Smooth muscle cell (in vitro differentiated cells): ENCODE measurements around the gene WRNIP1. TPM values are rescaled to one million over a fixed set of nuclear protein-coding genes. Genes with fewer than 3 reads are reported as not detected.

Source experiments
- DNase-seq: peaks from one replicate; lab custom pipeline; 2025; ENCODE audit not compliant: unreplicated experiment; lab: John Stamatoyannopoulos, UW
- H2AFZ ChIP-seq: fragments of 200-600 bp; sonication (generic); 2 replicates; pipeline ENCODE4 v1.6.0; 2016; ENCODE audit warnings: antibody characterized with exemption, low read depth, mild to moderate bottlenecking
- H3F3A ChIP-seq: fragments of 200-600 bp; sonication (generic); 2 replicates; pipeline ENCODE4 v1.6.0; 2017; ENCODE audit warnings: antibody characterized with exemption, low read depth
- H3K27ac ChIP-seq: fragments of 200-600 bp; sonication (generic); 2 replicates; pipeline ENCODE4 v1.5.1; 2016; ENCODE audit warnings: low read depth, mild to moderate bottlenecking
- H3K27me3 ChIP-seq: fragments of 200-600 bp; sonication (generic); 2 replicates; pipeline ENCODE4 v1.6.1; 2016; ENCODE audit warnings: low read depth, mild to moderate bottlenecking
- H3K36me3 ChIP-seq: fragments of 200-600 bp; sonication (generic); 2 replicates; pipeline ENCODE4 v1.5.1; 2016; ENCODE audit warnings: low read depth
- H3K4me1 ChIP-seq: fragments of 200-600 bp; sonication (generic); 2 replicates; pipeline ENCODE4 v1.5.1; 2016; ENCODE audit warnings: low read depth
- H3K4me2 ChIP-seq: fragments of 200-600 bp; sonication (generic); 2 replicates; pipeline ENCODE4 v1.6.0; 2016; ENCODE audit warnings: mild to moderate bottlenecking
- H3K4me3 ChIP-seq: fragments of 200-600 bp; sonication (generic); 2 replicates; pipeline ENCODE4 v1.5.1; 2016; ENCODE audit warnings: mild to moderate bottlenecking
- H3K79me2 ChIP-seq: fragments of 200-600 bp; sonication (generic); 2 replicates; pipeline ENCODE4 v1.6.0; 2016; ENCODE audit warnings: low read depth, mild to moderate bottlenecking
- H3K9ac ChIP-seq: fragments of 200-600 bp; sonication (generic); 2 replicates; pipeline ENCODE4 v1.6.0; 2016; ENCODE audit warnings: low read depth
- H3K9me3 ChIP-seq: fragments of 200-600 bp; sonication (generic); replicated peaks from 2 replicates; pipeline ENCODE4 v1.5.1; 2016; ENCODE audit warnings: low read depth
- H4K20me1 ChIP-seq: fragments of 200-600 bp; sonication (generic); 2 replicates; pipeline ENCODE4 v1.6.0; 2016; ENCODE audit warnings: low read depth
- WGBS: methylation state at CpG from one replicate; pipeline ENCODE4 v1.1.7; 2016; ENCODE audit warnings: low lambda C conversion rate; 5-methylcytosine and 5-hydroxymethylcytosine counted together
- polyA plus RNA-seq: library from polyadenylated mRNA; unstranded; fragments of >200 nt; fragmentation: Nextera tagmentation; extraction: Ambion mirVana; gene quantifications from 2 replicates; pipeline ENCODE4 v1.2.1, GENCODE V29; 2016
- total RNA-seq: library from RNA; depleted of rRNA; stranded (reverse); fragments of >200 nt; gene quantifications from 2 replicates; pipeline ENCODE4 v1.2.3, GENCODE V29; 2014
- TF ChIP-seq, protein P1 (sequence below): fragments of 200-600 bp; sonication (generic); IDR thresholded peaks from 2 replicates; pipeline ENCODE4 v1.5.1; 2017; ENCODE audit warnings: borderline replicate concordance, mild to moderate bottlenecking, antibody characterized with exemption; ENCODE audit not compliant: insufficient read depth, poor library complexity, severe bottlenecking

Gene WRNIP1
- total RNA-seq (20.0 and 27.0 TPM in 2 replicates), polyA plus RNA-seq (29.6 and 33.8 TPM in 2 replicates)

DNA sequence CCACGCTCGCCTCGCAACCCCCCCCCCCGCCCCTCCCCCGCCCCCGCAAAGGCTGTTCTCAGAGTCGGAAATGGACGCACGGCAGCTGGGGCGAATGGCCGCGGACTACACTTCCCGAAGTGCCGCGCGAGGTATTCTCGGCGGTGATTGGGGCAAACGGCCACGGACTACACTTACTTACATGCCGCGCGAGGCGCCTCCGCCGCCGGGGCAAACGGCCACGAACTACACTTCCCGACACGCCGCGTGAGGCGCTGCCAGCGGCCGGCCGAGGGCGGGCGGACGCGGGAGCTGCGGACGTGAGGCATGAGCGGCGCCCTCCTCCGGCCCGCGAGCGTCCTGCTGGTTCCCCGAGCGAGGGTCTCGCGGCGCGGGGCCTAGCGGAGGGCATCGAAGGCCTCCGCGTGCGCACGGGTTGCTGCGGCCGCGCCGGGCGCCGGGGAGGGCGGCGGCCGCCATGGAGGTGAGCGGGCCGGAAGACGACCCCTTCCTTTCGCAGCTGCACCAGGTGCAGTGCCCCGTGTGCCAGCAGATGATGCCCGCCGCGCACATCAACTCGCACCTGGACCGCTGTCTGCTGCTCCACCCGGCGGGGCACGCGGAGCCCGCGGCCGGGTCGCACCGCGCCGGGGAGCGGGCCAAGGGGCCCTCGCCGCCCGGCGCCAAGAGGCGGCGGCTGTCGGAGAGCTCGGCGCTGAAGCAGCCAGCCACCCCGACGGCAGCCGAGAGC lies at the start of gene WRNIP1:
Gene WRNIP1 (plus strand): TSS at position 228 of the 730 bp plus-strand sequence. CDS start 230 bp downstream, at position 458.
- H3K27me3 ChIP-seq: no peaks in the 10 kb centered on the region
- H3K27ac ChIP-seq: peak within 1 kb of the TSS; percentile 79
- peaks cover 33% of the 10 kb centered on the region for H3K4me1 ChIP-seq
- peak within 1 kb of the TSS; percentile 89 for H3K4me2 ChIP-seq
- under 1% methylated on average over 74 of the region's 104 CpGs for WGBS
- H3K36me3 ChIP-seq: peaks cover 3% of the 10 kb centered on the region
- peaks cover 45% of the 10 kb centered on the region for H3K79me2 ChIP-seq
- H3K9me3 ChIP-seq: no peaks in the 10 kb centered on the region
- H2AFZ ChIP-seq: peak within 1 kb of the TSS; percentile 83
- DNase-seq: peak; percentile 96
- peak within 1 kb of the TSS; percentile 79 for H3K9ac ChIP-seq
- peak within 1 kb of the TSS; percentile 88 for H3K4me3 ChIP-seq
- H4K20me1 ChIP-seq: peaks cover 42% of the 10 kb centered on the region
- H3F3A ChIP-seq: no peaks in the 10 kb centered on the region
- TF ChIP-seq, protein P1, sequence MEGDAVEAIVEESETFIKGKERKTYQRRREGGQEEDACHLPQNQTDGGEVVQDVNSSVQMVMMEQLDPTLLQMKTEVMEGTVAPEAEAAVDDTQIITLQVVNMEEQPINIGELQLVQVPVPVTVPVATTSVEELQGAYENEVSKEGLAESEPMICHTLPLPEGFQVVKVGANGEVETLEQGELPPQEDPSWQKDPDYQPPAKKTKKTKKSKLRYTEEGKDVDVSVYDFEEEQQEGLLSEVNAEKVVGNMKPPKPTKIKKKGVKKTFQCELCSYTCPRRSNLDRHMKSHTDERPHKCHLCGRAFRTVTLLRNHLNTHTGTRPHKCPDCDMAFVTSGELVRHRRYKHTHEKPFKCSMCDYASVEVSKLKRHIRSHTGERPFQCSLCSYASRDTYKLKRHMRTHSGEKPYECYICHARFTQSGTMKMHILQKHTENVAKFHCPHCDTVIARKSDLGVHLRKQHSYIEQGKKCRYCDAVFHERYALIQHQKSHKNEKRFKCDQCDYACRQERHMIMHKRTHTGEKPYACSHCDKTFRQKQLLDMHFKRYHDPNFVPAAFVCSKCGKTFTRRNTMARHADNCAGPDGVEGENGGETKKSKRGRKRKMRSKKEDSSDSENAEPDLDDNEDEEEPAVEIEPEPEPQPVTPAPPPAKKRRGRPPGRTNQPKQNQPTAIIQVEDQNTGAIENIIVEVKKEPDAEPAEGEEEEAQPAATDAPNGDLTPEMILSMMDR: peak; percentile 41

DNA sequence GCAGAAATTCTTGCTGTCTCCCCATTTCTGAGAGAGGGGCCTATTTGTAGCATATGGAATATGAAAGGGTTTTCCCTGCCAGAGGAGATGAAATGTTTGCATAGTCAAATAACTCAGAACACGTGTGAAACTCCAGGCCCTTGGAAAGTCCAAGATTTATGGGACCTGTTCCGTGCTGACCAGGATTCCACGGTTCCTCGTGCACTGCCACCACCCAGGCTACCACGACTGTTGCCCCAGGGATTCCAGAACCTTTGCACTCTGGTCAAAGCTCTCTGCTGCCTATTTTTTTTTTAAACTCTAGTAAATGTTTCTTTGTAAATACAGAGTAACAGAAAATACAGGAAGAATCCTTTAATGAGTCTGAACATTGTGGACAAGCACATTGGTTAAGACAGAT lies 49.5 kb upstream of the WRNIP1 start:
- H2AFZ ChIP-seq: no peak overlapping the region
- H4K20me1 ChIP-seq: no peaks in the 10 kb centered on the region
- H3K4me1 ChIP-seq: no peaks in the 10 kb centered on the region
- no peak for DNase-seq
- no peaks in the 10 kb centered on the region for H3K36me3 ChIP-seq
- peaks cover 9% of the 10 kb centered on the region for H3F3A ChIP-seq
- no peaks in the 10 kb centered on the region for H3K79me2 ChIP-seq
- peak overlapping the region; percentile 19 for H3K4me2 ChIP-seq
- H3K4me3 ChIP-seq: no peak overlapping the region
- H3K9me3 ChIP-seq: no peaks in the 10 kb centered on the region
- no peaks in the 10 kb centered on the region for H3K27me3 ChIP-seq
- no peak overlapping the region for H3K27ac ChIP-seq
- TF ChIP-seq, protein P1: no peak
- 43% methylated on average over 5 of the region's 5 CpGs for whole genome bisulfite sequencing
- no peak overlapping the region for H3K9ac ChIP-seq

DNA sequence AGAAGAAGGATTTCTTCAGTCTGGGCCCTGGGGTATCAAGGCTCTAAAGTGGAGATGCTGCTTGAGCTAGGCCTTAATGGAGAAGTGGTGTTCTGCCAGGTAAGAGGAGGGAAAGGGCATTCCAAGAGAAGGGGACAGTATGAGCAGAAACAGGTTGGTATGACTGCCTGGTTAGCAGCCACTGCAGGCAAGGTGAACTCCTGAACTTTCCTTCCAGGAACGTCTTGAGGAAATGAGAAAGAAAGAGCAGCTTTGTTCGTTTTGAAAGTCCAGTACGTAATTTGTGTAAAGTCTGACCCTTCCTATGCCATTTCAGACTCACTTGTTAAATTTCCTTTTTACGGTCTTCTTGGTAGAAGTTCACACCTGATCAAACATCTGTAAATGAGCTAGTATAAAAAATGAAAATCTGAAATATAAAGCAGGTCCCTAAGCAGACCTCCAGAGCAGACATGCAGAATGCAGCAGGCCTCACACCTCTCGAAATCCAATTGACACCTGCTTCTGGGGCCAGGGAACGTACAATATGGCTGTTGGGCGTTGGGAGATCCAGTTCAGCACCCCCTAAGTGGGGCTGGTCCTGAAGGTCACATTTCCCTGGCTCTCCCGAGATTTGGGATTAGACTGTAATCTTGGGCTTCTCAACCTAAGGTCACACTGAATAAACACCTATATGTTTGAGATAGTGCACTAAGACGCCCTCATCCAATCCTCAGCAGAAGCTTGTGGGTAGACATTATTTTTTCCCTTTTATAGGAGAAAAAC lies 48.1 kb upstream of the WRNIP1 start:
- Histone ChIP-seq H3K4me2 (no peak overlapping the region), H3K4me1 (no peaks in the 10 kb centered on the region), H3K27ac (no peak overlapping the region), H3K79me2 (no peaks in the 10 kb centered on the region), H3K9ac (no peak overlapping the region), H3K4me3 (no peak overlapping the region), H3K36me3 (no peaks in the 10 kb centered on the region), H3K27me3 (no peaks in the 10 kb centered on the region), H2AFZ (no peak overlapping the region), H3K9me3 (no peaks in the 10 kb centered on the region), H3F3A (peaks cover 9% of the 10 kb centered on the region), H4K20me1 (no peaks in the 10 kb centered on the region)
- WGBS: 92% methylated on average over 9 of the region's 9 CpGs
- TF ChIP-seq, protein P1: no peak
- no peak for DNase-seq
